Neural progenitor cell (in vitro differentiated cells): ENCODE data around the gene SLC39A12.

Experiments used
- CTCF ChIP-seq: fragments of 200-600 bp; sonication (generic); IDR thresholded peaks from 2 replicates; pipeline ENCODE4 v1.5.1; 2017; ENCODE audit warnings: antibody characterized with exemption, mild to moderate bottlenecking
- EZH2 ChIP-seq: fragments of 200-600 bp; sonication (generic); IDR thresholded peaks from 2 replicates; pipeline ENCODE4 v1.6.1; 2017; ENCODE audit warnings: antibody characterized with exemption, mild to moderate bottlenecking, moderate library complexity

DNA sequence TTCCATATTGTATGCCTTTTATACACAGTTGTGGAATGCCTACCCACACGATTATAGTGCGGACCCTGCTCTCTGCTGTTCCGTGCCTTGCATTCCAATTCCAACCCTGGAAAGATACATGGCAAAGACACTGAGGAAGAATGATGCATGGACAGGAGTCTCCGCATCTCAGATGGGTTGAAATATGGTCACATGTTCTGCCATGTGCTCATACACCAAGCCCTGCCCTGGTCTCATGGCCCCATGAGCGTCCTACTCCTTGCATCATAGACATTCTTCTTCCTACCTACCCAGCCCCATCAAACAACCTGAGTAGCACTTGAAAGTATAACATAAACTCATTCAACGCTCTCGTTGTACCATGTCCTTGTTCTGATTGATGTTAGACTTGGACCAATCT, 6.3 kb downstream of the SLC39A12 start:
- no peak for TF ChIP-seq CTCF
- no peak for TF ChIP-seq EZH2
